Neural progenitor cell (in vitro differentiated cells): Measurements from ENCODE around the gene SKIC3. TPM values are rescaled to one million over a fixed set of nuclear protein-coding genes. Genes with fewer than 3 reads are reported as not detected.

Experiments
- DNase-seq: peaks from one replicate; pipeline ENCODE4 v3.0.0-alpha.2; 2016; ENCODE audit warnings: low spot score
- H2AFZ ChIP-seq: fragments of 200-600 bp; sonication (generic); replicated peaks from 2 replicates; pipeline ENCODE4 v1.6.1; 2016; ENCODE audit warnings: antibody characterized with exemption
- H3F3A ChIP-seq: fragments of 200-600 bp; sonication (generic); 2 replicates; pipeline ENCODE4 v1.6.1; 2016; ENCODE audit warnings: antibody characterized with exemption, low read depth
- H3K27ac ChIP-seq: fragments of 200-600 bp; sonication (generic); 2 replicates; pipeline ENCODE4 v1.5.1; 2016; ENCODE audit warnings: mild to moderate bottlenecking
- H3K27me3 ChIP-seq: fragments of 200-600 bp; sonication (generic); 2 replicates; pipeline ENCODE4 v1.6.1; 2016; ENCODE audit warnings: mild to moderate bottlenecking, moderate library complexity
- H3K36me3 ChIP-seq: fragments of 200-600 bp; sonication (generic); 2 replicates; pipeline ENCODE4 v1.5.1; 2016
- H3K4me1 ChIP-seq: fragments of 200-600 bp; sonication (generic); 2 replicates; pipeline ENCODE4 v1.6.1; 2016; ENCODE audit warnings: mixed run types
- H3K4me2 ChIP-seq: fragments of 200-600 bp; sonication (generic); 2 replicates; pipeline ENCODE4 v1.6.1; 2016
- H3K4me3 ChIP-seq: fragments of 200-600 bp; sonication (generic); 2 replicates; pipeline ENCODE4 v1.5.1; 2016
- H3K79me2 ChIP-seq: fragments of 200-600 bp; sonication (generic); 2 replicates; pipeline ENCODE4 v1.6.1; 2016; ENCODE audit warnings: low read depth
- H3K9ac ChIP-seq: fragments of 200-600 bp; sonication (generic); 2 replicates; pipeline ENCODE4 v1.6.1; 2016
- H3K9me3 ChIP-seq: fragments of 200-600 bp; sonication (generic); 2 replicates; pipeline ENCODE4 v1.5.1; 2016; ENCODE audit warnings: low read depth
- H4K20me1 ChIP-seq: fragments of 200-600 bp; sonication (generic); 2 replicates; pipeline ENCODE4 v1.6.1; 2016; ENCODE audit warnings: low read depth
- H3K27ac Mint-ChIP-seq: 3 replicates; pipeline ENCODE4 v1.8.0; 2021; ENCODE audit warnings: mixed read lengths
- H3K27me3 Mint-ChIP-seq: 2 replicates; pipeline ENCODE4 v1.8.0; 2022; ENCODE audit warnings: low read depth, mild to moderate bottlenecking, inconsistent platforms, moderate library complexity, mixed read lengths; ENCODE audit not compliant: insufficient read depth
- H3K36me3 Mint-ChIP-seq: 3 replicates; pipeline ENCODE4 v1.8.0; 2021; ENCODE audit warnings: mixed read lengths
- H3K4me1 Mint-ChIP-seq: 3 replicates; pipeline ENCODE4 v1.8.0; 2021; ENCODE audit warnings: mixed read lengths
- H3K4me3 Mint-ChIP-seq: 3 replicates; pipeline ENCODE4 v1.8.0; 2021; ENCODE audit warnings: mild to moderate bottlenecking, moderate library complexity, mixed read lengths
- H3K9me3 Mint-ChIP-seq: 3 replicates; pipeline ENCODE4 v1.8.0; 2020; ENCODE audit warnings: mixed read lengths
- EZH2 ChIP-seq: fragments of 200-600 bp; sonication (generic); IDR thresholded peaks from 2 replicates; pipeline ENCODE4 v1.6.1; 2017; ENCODE audit warnings: antibody characterized with exemption, mild to moderate bottlenecking, moderate library complexity
- EZH2phosphoT487 ChIP-seq: fragments of 200-600 bp; sonication (generic); IDR thresholded peaks from 2 replicates; pipeline ENCODE4 v1.6.1; 2017; ENCODE audit warnings: antibody characterized with exemption
- total RNA-seq: library from RNA; depleted of rRNA; stranded (reverse); fragments of >200 nt; gene quantifications from 2 replicates; pipeline ENCODE4 v1.2.3, GENCODE V29; 2015; ENCODE audit warnings: low replicate concordance
- TF ChIP-seq, protein P1 (sequence below): fragments of 200-600 bp; sonication (generic); IDR thresholded peaks from 2 replicates; pipeline ENCODE4 v1.5.1; 2017; ENCODE audit warnings: antibody characterized with exemption, mild to moderate bottlenecking

The SKIC3 gene
- total RNA-seq, 1 donor from 2014 or later: 132 TPM

- no peak overlapping the region for H3K4me3 ChIP-seq
- Mint-ChIP-seq H3K9me3 (no peaks in the 10 kb centered on the region), H3K27me3 (no peaks in the 10 kb centered on the region), H3K27ac (no peak overlapping the region), H3K4me1 (no peaks in the 10 kb centered on the region), H3K4me3 (no peak overlapping the region), H3K36me3 (peaks cover 2% of the 10 kb centered on the region)
- H3K27ac ChIP-seq: no peak overlapping the region
- no peak for DNase-seq
- no peak overlapping the region for H2AFZ ChIP-seq
- H3K9ac ChIP-seq: no peak overlapping the region
- H3K4me2 ChIP-seq: no peak overlapping the region
- TF ChIP-seq, protein P1, sequence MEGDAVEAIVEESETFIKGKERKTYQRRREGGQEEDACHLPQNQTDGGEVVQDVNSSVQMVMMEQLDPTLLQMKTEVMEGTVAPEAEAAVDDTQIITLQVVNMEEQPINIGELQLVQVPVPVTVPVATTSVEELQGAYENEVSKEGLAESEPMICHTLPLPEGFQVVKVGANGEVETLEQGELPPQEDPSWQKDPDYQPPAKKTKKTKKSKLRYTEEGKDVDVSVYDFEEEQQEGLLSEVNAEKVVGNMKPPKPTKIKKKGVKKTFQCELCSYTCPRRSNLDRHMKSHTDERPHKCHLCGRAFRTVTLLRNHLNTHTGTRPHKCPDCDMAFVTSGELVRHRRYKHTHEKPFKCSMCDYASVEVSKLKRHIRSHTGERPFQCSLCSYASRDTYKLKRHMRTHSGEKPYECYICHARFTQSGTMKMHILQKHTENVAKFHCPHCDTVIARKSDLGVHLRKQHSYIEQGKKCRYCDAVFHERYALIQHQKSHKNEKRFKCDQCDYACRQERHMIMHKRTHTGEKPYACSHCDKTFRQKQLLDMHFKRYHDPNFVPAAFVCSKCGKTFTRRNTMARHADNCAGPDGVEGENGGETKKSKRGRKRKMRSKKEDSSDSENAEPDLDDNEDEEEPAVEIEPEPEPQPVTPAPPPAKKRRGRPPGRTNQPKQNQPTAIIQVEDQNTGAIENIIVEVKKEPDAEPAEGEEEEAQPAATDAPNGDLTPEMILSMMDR: no peak
- TF ChIP-seq EZH2 (no peak), EZH2phosphoT487 (no peak)
- H3F3A ChIP-seq: no peaks in the 10 kb centered on the region
- no peaks in the 10 kb centered on the region for H4K20me1 ChIP-seq
- no peaks in the 10 kb centered on the region for H3K27me3 ChIP-seq
- H3K79me2 ChIP-seq: no peaks in the 10 kb centered on the region
- no peaks in the 10 kb centered on the region for H3K36me3 ChIP-seq
- H3K9me3 ChIP-seq: no peaks in the 10 kb centered on the region
- peaks cover 3% of the 10 kb centered on the region for H3K4me1 ChIP-seq
Observed at GRCh38 chr5:95583992-95584391, 29.2 kb upstream of the SKIC3 start.

GRCh38 chr5:95581576-95581975 is 26.8 kb upstream of the SKIC3 start:
- Histone ChIP-seq H3K27ac (no peak overlapping the region), H3K4me1 (peaks cover 3% of the 10 kb centered on the region), H3K9me3 (no peaks in the 10 kb centered on the region), H4K20me1 (no peaks in the 10 kb centered on the region), H3K36me3 (no peaks in the 10 kb centered on the region), H3F3A (no peaks in the 10 kb centered on the region), H3K27me3 (no peaks in the 10 kb centered on the region), H3K9ac (no peak overlapping the region), H3K79me2 (no peaks in the 10 kb centered on the region), H2AFZ (no peak overlapping the region), H3K4me2 (no peak overlapping the region), H3K4me3 (no peak overlapping the region)
- no peak for DNase-seq
- Mint-ChIP-seq H3K27me3 (no peaks in the 10 kb centered on the region), H3K4me1 (no peaks in the 10 kb centered on the region), H3K4me3 (no peak overlapping the region), H3K27ac (no peak overlapping the region), H3K9me3 (no peaks in the 10 kb centered on the region), H3K36me3 (no peaks in the 10 kb centered on the region)
- TF ChIP-seq EZH2phosphoT487: no peak
- TF ChIP-seq EZH2: no peak
- TF ChIP-seq, protein P1: no peak

DNA sequence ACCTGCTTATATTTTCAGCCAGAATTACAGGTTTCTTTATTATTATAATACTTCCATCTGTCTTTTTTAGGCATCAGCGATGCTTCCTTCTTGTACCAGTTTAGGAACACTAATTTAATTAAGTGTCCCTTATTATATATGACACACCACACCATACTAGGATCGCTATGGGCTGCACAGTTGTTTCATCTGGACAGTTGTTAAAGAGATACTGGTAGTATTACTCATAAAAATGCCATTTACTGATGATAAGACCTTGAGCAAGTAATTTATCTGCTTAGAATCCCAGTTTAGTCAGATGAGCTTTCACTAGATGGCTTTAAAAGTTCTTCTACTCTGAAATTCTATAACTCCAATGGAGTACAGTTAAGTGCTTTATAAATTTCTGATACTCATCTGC is 17.2 kb upstream of the SKIC3 start:
- no peaks in the 10 kb centered on the region for H4K20me1 ChIP-seq
- H3K27ac ChIP-seq: no peak overlapping the region
- no peaks in the 10 kb centered on the region for H3K27me3 Mint-ChIP-seq
- H3K9me3 ChIP-seq: no peaks in the 10 kb centered on the region
- H3K36me3 Mint-ChIP-seq: peaks cover 16% of the 10 kb centered on the region
- H3F3A ChIP-seq: no peaks in the 10 kb centered on the region
- H3K9me3 Mint-ChIP-seq: no peaks in the 10 kb centered on the region
- no peak overlapping the region for H3K4me2 ChIP-seq
- H3K36me3 ChIP-seq: peaks cover 5% of the 10 kb centered on the region
- H3K4me3 Mint-ChIP-seq: no peak overlapping the region
- no peaks in the 10 kb centered on the region for H3K27me3 ChIP-seq
- no peak for DNase-seq
- no peak overlapping the region for H2AFZ ChIP-seq
- no peak overlapping the region for H3K27ac Mint-ChIP-seq
- H3K4me3 ChIP-seq: no peak overlapping the region
- H3K9ac ChIP-seq: no peak overlapping the region
- no peaks in the 10 kb centered on the region for H3K4me1 ChIP-seq
- H3K79me2 ChIP-seq: no peaks in the 10 kb centered on the region
- no peak for TF ChIP-seq EZH2
- no peaks in the 10 kb centered on the region for H3K4me1 Mint-ChIP-seq

DNA sequence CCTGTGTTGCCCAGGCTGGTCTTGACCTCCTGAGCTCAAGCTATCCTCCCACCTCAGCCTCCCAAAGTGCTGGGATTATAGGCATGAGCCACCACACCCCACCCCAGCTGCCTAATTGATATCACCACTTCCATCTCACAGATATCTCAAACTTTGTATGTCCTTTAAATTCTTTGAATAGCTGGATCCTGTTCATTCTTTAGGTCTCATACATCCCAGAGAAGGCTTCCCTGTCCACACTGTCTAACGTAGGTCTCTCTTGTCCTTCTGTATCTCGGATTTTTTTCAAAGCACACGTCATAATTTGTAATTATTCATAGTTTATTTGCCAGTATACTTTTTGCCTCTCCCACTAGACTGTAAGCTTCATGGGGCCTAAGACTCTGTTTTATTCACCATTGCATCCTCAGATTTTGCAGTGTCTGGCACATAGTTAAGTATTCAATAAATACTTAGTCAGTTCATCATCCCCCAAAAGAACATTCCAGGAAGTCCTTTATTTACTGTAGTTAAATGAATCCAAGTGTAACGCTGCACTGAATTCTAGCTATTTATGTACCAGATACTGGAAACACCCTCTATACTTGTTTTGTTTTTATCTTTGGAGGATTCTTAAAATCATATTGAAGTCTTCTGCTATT is 10.6 kb upstream of the SKIC3 start:
- Histone ChIP-seq H3K4me3 (no peak overlapping the region), H3K27me3 (no peaks in the 10 kb centered on the region), H3K79me2 (no peaks in the 10 kb centered on the region), H3F3A (no peaks in the 10 kb centered on the region), H4K20me1 (no peaks in the 10 kb centered on the region), H3K4me2 (no peak overlapping the region), H3K4me1 (no peaks in the 10 kb centered on the region), H3K9ac (no peak overlapping the region), H3K36me3 (no peaks in the 10 kb centered on the region), H2AFZ (no peak overlapping the region), H3K9me3 (no peaks in the 10 kb centered on the region), H3K27ac (no peak overlapping the region)
- no peak for DNase-seq
- H3K27me3 Mint-ChIP-seq: no peaks in the 10 kb centered on the region
- H3K9me3 Mint-ChIP-seq: no peaks in the 10 kb centered on the region
- TF ChIP-seq EZH2 (no peak), EZH2phosphoT487 (no peak)
- TF ChIP-seq, protein P1: no peak
- H3K4me1 Mint-ChIP-seq: no peaks in the 10 kb centered on the region
- H3K27ac Mint-ChIP-seq: no peak overlapping the region
- H3K4me3 Mint-ChIP-seq: no peak overlapping the region
- peaks cover 9% of the 10 kb centered on the region for H3K36me3 Mint-ChIP-seq
